Large intestine (tissue), 3 donors: ENCODE measurements around the gene CNN1. TPM values are rescaled to one million over a fixed set of nuclear protein-coding genes. Genes with fewer than 3 reads are reported as not detected.
"Not testable (repeated sequence)": the region's sequence is repeated elsewhere in the genome, so short reads cannot be mapped to it uniquely, and the experiment has no call there.

Source experiments
- DNase-seq, 2 donors: peaks; one replicate each; pipeline versions ENCODE4 v3.0.0 to v3.0.0-alpha.2; 2013
- H3K27ac ChIP-seq: one replicate; pipeline ENCODE4 v1.5.1; 2013; ENCODE audit warnings: low read length
- H3K27me3 ChIP-seq: 2 replicates; pipeline ENCODE4 v1.6.1; 2013; ENCODE audit warnings: low read length; ENCODE audit not compliant: control insufficient read depth, insufficient read depth
- H3K36me3 ChIP-seq: 2 replicates; pipeline ENCODE4 v1.6.1; 2013; ENCODE audit warnings: low read length; ENCODE audit not compliant: control insufficient read depth, insufficient read depth
- H3K4me1 ChIP-seq: one replicate; pipeline ENCODE4 v1.6.1; 2013; ENCODE audit warnings: low read length; ENCODE audit not compliant: control insufficient read depth, insufficient read depth
- H3K4me3 ChIP-seq: one replicate; pipeline ENCODE4 v1.5.1; 2013; ENCODE audit warnings: low read length
- H3K9me3 ChIP-seq: one replicate; pipeline ENCODE4 v1.6.1; 2013; ENCODE audit warnings: mild to moderate bottlenecking, low read depth, low read length, moderate library complexity; ENCODE audit not compliant: control insufficient read depth
- WGBS: methylation state at CpG from one replicate; pipeline ENCODE4 v1.1.5; 2013; ENCODE audit warnings: low lambda C conversion rate; ENCODE audit not compliant: insufficient coverage; 5-methylcytosine and 5-hydroxymethylcytosine counted together
- polyA plus RNA-seq: library from polyadenylated mRNA; unstranded; fragments of 120-200 nt; gene quantifications from one replicate; pipeline ENCODE4 v1.2.1, GENCODE V29; 2013

CNN1 gene
- polyA plus RNA-seq, 1 donor: 119 TPM

DNA sequence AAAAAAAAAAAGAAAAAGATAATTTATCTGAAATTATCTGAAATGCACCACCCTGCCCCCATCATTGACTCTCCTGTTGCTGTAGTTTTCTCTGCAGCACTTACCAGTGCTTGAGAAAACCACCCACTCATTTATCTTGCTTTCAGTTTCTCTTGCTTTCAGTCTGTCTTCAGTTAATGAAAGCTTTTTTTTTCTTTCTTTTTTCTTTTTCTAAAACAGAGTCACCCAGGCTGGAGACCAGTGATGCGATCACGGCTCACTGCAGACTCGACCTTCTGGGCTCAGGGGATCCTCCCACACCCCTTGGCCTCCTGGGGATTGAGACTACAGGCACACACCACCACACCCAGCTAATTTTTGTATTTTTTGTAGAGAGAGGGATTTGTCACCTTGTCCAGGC is 43.1 kb downstream of the CNN1 start:
- Histone ChIP-seq H3K4me3 (no peak overlapping the region), H3K9me3 (no peaks in the 10 kb centered on the region), H3K27ac (no peak overlapping the region), H3K27me3 (no peaks in the 10 kb centered on the region), H3K36me3 (peaks cover 6% of the 10 kb centered on the region), H3K4me1 (no peaks in the 10 kb centered on the region)
- no CpG with 5 or more reads among the region's 3 CpGs for WGBS
- peak in 1 of 2 donors; percentile 29 for DNase-seq

DNA sequence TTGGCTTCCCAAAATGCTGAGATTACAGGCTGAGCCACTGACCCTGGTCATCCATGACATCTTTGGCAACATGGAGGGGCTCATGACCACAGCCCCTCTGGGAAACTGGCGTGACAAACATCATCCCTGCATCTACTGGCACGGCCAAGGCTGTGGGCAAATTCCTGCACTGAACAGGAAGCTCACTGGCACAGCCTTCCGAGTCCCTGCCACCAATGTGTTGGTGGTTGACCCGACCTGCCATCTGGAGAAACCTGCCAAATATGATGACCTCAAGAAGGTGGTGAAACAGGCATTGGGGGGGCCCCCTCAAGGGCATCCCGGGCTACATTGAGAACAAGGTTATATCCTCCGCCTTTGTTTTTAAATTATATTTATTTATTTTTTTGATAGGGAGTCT is 47.7 kb downstream of the CNN1 start:
- Histone ChIP-seq H3K27me3 (no peaks in the 10 kb centered on the region), H3K36me3 (no peaks in the 10 kb centered on the region), H3K27ac (no peak overlapping the region), H3K9me3 (no peaks in the 10 kb centered on the region), H3K4me3 (no peak overlapping the region), H3K4me1 (no peaks in the 10 kb centered on the region)
- 100% methylated on average over 1 of the region's 6 CpGs for WGBS
- DNase-seq: no peak

DNA sequence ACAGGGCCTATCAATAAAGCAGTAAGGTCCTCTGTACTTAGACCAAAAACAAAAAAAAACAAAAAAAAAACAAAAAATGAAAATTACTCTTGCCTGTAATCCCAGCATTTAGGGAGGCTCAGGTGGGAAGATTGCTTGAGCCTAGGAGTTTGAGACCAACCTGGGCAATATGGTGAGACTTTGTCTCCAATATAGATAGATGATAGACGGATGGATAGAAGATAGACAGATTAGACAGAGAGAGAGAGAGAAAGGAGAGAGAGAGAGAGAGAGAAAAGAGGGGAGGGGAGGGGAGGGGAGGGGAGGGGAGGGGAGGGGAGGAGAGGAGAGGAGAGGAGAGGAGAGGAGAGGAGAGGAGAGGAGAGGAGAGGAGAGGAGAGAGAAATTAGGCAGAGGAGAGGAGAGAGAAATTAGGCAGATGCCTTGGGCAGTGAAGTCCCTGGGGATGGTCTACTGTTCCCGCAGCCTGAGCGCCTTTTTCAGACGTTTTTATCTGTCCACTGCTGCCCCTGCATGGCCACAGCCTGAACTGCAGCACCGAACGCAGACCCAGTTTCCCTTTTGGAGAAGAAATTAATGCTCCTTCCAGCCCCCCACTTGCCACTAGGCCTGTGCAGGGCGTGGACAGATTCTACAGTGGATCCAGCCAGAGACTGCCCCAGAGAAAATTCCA is 48.8 kb downstream of the CNN1 start:
- Histone ChIP-seq H3K4me3 (no peak overlapping the region), H3K27me3 (no peaks in the 10 kb centered on the region), H3K27ac (no peak overlapping the region), H3K36me3 (no peaks in the 10 kb centered on the region), H3K4me1 (no peaks in the 10 kb centered on the region), H3K9me3 (no peaks in the 10 kb centered on the region)
- WGBS: no CpG with 5 or more reads among the region's 7 CpGs
- DNase-seq: peak; percentile 34 to 38

DNA sequence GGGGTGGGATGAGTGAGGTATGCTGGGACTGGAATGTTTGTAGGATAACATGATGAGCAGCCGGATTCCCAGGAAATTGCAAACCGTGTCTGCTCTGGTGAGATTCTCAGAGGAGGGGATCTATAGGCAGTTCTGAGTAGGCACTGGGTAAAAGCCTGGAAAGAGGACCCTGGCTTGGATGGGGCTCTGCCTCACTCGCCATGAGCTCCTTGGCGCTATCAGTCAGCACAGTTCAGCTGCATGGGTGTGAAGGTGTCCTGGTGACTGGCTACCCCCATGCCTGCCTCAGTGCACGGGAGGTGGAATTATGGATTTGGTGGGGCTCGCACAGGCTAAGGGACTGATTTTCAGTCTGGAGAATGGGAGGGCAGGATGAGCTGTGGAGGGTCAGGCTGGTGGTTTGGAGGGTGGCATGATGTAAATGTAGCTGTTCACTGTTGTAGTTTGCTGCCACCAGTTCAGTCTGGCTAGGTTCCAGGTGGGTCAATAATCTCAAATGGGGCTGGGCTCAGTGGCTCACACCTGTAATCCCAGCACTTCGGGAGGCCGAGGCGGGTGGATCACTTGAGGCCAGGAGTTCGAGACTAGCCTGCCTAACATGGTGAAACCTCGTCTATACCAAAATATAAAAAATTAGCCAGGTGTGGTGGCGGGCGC is 49.5 kb downstream of the CNN1 start:
- Histone ChIP-seq H3K27me3 (no peaks in the 10 kb centered on the region), H3K36me3 (no peaks in the 10 kb centered on the region), H3K9me3 (no peaks in the 10 kb centered on the region), H3K27ac (no peak overlapping the region), H3K4me1 (no peaks in the 10 kb centered on the region), H3K4me3 (no peak overlapping the region)
- DNase-seq: no peak
- no CpG with 5 or more reads among the region's 13 CpGs for WGBS

DNA sequence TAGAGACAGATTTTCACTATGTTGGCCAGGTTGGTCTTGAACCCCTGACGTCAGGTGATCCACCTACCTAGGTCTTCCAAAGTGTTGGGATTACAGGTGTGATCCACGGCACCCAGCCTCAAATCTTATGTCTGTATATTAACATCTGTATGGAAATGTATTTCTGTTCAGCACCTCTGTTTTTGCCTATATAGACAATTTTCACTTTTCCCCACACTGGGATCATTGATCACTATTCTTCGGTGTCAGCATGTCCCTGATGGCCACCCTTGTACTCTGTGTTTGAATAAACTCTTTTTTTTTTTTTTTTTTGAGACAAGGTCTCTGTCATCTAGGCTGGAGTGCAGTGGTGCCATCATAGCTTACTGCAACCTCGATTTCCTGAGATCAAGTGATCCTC is 55.4 kb downstream of the CNN1 start:
- H3K27me3 ChIP-seq: no peaks in the 10 kb centered on the region
- H3K9me3 ChIP-seq: no peaks in the 10 kb centered on the region
- DNase-seq: no peak
- peaks cover 5% of the 10 kb centered on the region for H3K4me1 ChIP-seq
- no CpG with 5 or more reads among the region's 4 CpGs for WGBS
- H3K27ac ChIP-seq: no peak overlapping the region
- H3K36me3 ChIP-seq: no peaks in the 10 kb centered on the region
- H3K4me3 ChIP-seq: no peak overlapping the region

DNA sequence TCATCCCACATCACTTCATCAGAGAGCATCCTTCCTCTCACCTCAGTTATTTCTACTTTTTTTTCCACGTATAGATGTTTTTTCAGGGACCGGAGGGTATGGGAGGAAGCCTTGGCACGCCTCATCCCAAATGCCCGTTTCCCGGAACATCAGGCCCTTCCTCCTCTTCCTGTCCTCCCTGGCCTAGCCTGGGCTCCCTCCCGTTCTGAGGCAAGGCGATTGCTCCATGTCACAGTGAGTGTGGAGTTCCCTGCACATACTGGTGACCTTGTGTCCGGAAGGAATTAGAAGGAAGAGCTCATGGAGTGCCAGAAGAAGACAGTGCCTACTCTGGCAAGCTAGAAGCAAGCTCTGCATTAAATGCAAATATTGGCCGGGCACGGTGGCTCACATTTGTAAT is 57.5 kb downstream of the CNN1 start:
- H3K9me3 ChIP-seq: no peaks in the 10 kb centered on the region
- H3K27me3 ChIP-seq: no peaks in the 10 kb centered on the region
- peaks cover 2% of the 10 kb centered on the region for H3K36me3 ChIP-seq
- no peak overlapping the region for H3K27ac ChIP-seq
- 100% methylated on average over 1 of the region's 10 CpGs for WGBS
- no peak for DNase-seq
- peaks cover 5% of the 10 kb centered on the region for H3K4me1 ChIP-seq
- H3K4me3 ChIP-seq: no peak overlapping the region

DNA sequence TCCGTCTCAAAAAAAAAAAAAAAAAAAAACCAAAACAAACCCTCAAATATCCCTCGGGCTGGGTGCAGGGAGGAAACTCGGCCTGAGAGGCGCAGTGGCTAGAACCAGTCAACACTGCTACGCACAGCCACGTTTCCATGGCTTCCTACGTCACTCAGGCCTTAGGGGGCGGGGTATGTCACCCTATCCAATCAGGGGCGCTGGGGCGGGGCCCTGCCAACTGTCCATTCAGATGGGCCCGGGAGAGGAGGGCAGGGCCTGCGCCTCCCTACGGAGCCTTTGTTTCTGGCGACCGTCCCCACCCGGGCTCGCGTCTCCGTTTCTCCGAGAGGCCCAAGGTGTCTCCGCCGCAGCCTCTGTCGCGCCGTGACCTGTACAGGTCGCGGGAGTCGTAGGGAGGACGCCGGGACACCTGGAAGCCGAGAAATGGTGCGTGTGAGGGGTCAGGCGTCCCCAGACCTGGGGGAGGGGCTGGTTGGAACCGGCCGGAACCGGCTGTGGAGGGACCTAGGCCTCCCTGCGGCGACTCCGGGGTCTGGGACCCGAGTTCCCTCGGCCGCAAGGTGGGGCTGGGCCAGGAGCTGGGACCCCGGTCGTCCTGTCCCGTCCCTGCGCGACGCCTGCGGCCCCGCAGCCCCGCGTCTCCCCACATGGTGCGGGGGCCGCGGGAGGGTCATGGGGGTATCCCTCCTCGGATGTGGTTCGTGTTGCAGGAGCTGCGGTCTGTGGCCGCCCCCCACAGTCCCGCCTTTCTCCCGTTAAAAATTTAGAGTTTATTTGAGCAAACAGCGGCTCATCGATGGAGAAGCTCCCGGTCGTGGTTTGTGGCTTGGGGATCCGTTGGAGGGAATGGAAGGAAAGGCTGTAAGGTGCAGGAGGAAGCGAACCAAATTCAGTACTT is 58.8 kb downstream of the CNN1 start, which contains the start of gene ZNF627:
TSS of gene ZNF627 (plus strand) at position 282 of the 901 bp plus-strand sequence. CDS start at position 427, 145 bp downstream.
- peaks cover 5% of the 10 kb centered on the region for H3K4me1 ChIP-seq
- H3K36me3 ChIP-seq: peaks cover 6% of the 10 kb centered on the region
- DNase-seq: peak; percentile 99
- no peaks in the 10 kb centered on the region for H3K27me3 ChIP-seq
- H3K27ac ChIP-seq: peak within 1 kb of the TSS; percentile 97
- no peaks in the 10 kb centered on the region for H3K9me3 ChIP-seq
- H3K4me3 ChIP-seq: peak within 1 kb of the TSS; percentile 97
- no CpG with 5 or more reads among the region's 67 CpGs for WGBS

DNA sequence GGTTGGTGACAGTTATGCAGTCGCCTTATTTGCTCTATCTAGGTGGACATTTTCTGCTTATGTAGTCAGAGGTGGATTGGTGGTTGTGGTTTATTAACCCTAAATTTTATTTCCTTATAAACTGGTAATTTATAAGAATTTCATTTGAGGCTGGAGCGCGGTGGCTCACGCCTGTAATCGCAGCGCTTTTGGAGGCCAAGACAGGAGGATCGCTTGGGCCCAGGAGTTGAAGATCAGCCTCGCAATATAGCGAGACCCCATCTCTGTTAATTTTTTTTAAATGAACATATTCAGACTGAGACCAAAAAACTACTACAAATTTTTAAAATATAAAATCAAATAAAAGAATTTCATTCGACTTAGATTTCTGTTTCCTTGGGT is 59.4 kb downstream of the CNN1 start:
- 66% methylated on average over 4 of the region's 10 CpGs for WGBS
- Histone ChIP-seq H3K27ac (peak overlapping the region; percentile 97), H3K36me3 (peaks cover 10% of the 10 kb centered on the region), H3K27me3 (no peaks in the 10 kb centered on the region), H3K4me3 (peak overlapping the region; percentile 97), H3K4me1 (peaks cover 5% of the 10 kb centered on the region), H3K9me3 (no peaks in the 10 kb centered on the region)
- no peak for DNase-seq

DNA sequence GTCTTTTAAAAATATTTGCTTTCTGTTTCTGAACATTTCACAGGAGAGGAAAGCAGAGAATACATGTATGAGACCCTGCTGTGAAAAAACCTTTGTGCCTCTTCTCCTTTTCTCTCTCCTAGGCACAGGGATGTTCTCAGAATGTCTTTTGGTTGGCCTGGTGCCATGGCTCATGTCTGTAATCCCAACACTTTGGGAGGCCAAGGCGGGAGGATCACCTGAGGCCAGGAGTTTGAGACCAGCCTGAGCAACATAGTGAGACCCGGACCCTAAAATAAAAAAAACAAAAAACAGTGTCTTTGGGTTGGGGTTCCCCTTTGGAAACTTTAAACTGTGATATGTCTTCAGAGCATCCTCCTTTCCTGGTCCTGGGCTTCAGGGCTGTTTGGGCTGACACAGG is 60.1 kb downstream of the CNN1 start:
- H3K27me3 ChIP-seq: no peaks in the 10 kb centered on the region
- no CpG with 5 or more reads among the region's 2 CpGs for WGBS
- DNase-seq: no peak
- H3K4me3 ChIP-seq: no peak overlapping the region
- H3K27ac ChIP-seq: no peak overlapping the region
- peaks cover 11% of the 10 kb centered on the region for H3K36me3 ChIP-seq
- H3K4me1 ChIP-seq: peaks cover 5% of the 10 kb centered on the region
- H3K9me3 ChIP-seq: no peaks in the 10 kb centered on the region

DNA sequence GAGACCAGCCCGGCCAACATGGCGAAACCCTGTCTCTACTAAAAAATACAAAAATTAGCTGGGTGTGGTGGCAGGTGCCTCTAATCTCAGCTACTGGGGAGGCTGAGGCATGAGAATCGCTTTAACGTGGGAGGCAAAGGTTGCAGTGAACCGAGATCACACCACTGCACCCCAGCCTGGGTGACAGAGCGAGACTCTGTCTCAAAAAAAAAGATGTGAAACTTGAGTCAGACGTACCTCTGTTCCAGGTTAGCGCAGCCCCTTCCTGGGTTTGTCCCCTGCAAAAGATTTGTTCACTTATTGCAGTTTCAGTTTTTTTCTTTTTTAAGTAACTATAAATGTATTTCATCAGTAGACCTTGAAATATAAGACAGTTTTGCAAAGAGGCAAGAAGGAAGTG is 61.1 kb downstream of the CNN1 start:
- not testable (repeated sequence) for H3K4me1 ChIP-seq, H3K9me3 ChIP-seq, DNase-seq, H3K27ac ChIP-seq, H3K4me3 ChIP-seq, H3K27me3 ChIP-seq
- WGBS: 100% methylated on average over 1 of the region's 8 CpGs
- H3K36me3 ChIP-seq: peaks cover 20% of the 10 kb centered on the region
